Gastrocnemius medialis (tissue), 4 donors: ENCODE results near the gene RETREG3.
"Not testable (repeated sequence)": the region's sequence is repeated elsewhere in the genome, so short reads cannot be mapped to it uniquely, and the experiment has no call there.

Experiments
- CTCF ChIP-seq, 5 experiments: fragments of 450-650 bp in 3 of 5; fragments of 200-600 bp in 2 of 5; sonication (generic) in 2 of 5; IDR thresholded peaks in 4 of 5; conservative IDR thresholded peaks in 1 of 5; 1 replicate in 4 of 5; 2 replicates in 1 of 5; pipeline ENCODE4 v1.5.1; 2016 to 2019; ENCODE audit warnings: antibody characterized with exemption in 5 of 5, mild to moderate bottlenecking in 3 of 5, moderate library complexity in 3 of 5
- POLR2A ChIP-seq, 2 donors: fragments of 450-650 bp; IDR thresholded peaks; one replicate each; pipeline ENCODE4 v1.6.1; 2017; ENCODE audit warnings: antibody characterized with exemption in 2 of 2, mild to moderate bottlenecking in 2 of 2, moderate library complexity in 2 of 2

GRCh38 chr17:42621987-42622386 is 12.8 kb upstream of the RETREG3 start:
- not testable (repeated sequence) for TF ChIP-seq CTCF (IDR thresholded peaks at IDR 0.05 in 4 of 5, conservative IDR thresholded peaks at IDR 0.05 in 1 of 5); POLR2A (IDR thresholded peaks at IDR 0.05)
